Measurements from ENCODE around the gene TWSG1. TPM values are rescaled to one million over a fixed set of nuclear protein-coding genes. Genes with fewer than 3 reads are reported as not detected.

The TWSG1 gene
- total and polyA plus RNA-seq, 10 of the 15 experiments (the other 5 are each of a cell fraction or from before 2014, with no cell fraction given), result 11.1 to 45.1 (median 27.7) TPM

- no peak for TF ChIP-seq MEF2B (IDR thresholded peaks at IDR 0.05; ENCODE audit: partially characterized antibody, poor library complexity, severe bottlenecking)
Observed at GRCh38 chr18:9322744-9323143, 11.8 kb upstream of the TWSG1 start (continued).

- intact Hi-C loops (cut with micrococcal nuclease; ENCODE audit: unreplicated experiment), result no loop called here
- FAIRE-seq, result no peak
- peaks cover 5% of the 10 kb centered on the region for H3K9me3 ChIP-seq (replicated peaks; ENCODE audit: control insufficient read depth, insufficient read depth, low read length)
- no peak overlapping the region for H3K4me2 ChIP-seq (ENCODE audit: control insufficient read depth, insufficient read depth)
- in situ Hi-C loops (cut with MboI), result no loop called here
- no peak for DNase-seq (ENCODE audit: low read depth, low spot score)
- H3K4me3 ChIP-seq, result no peak overlapping the region
- H4K20me1 ChIP-seq (ENCODE audit: control insufficient read depth, insufficient read depth), result no peaks in the 10 kb centered on the region
- no TSS peak for BruUV-seq (replicated peaks)
- ChIA-PET SMC1A (ENCODE audit: uncharacterized antibody, unreplicated experiment) (no interaction called here), CTCF (no interaction called here), RAD21 (ENCODE audit: unreplicated experiment) (no interaction called here), POLR2A (no interaction called here)
- H3K27ac ChIP-seq (ENCODE audit: control insufficient read depth, insufficient read depth), result no peak overlapping the region
- H3K79me2 ChIP-seq (ENCODE audit: control insufficient read depth, insufficient read depth, low read length), result no peaks in the 10 kb centered on the region
- no peak for ATAC-seq
- H3K9ac ChIP-seq (ENCODE audit: control insufficient read depth, insufficient read depth, low read length), result no peak overlapping the region
- H3K4me1 ChIP-seq (ENCODE audit: control insufficient read depth, insufficient read depth, low read length), result no peaks in the 10 kb centered on the region
- no peaks in the 10 kb centered on the region for H3K36me3 ChIP-seq (ENCODE audit: control insufficient read depth in 2 of 2, insufficient read depth in 2 of 2, low read length in 1 of 2)
- WGBS (ENCODE audit: insufficient coverage, insufficient replicate concordance, low lambda C conversion rate, missing lambda C conversion rate), result 56% methylated on average over 3 of the region's 3 CpGs
- H2AFZ ChIP-seq (ENCODE audit: control insufficient read depth, low read depth, low read length), result no peak overlapping the region
- H3K27me3 ChIP-seq (replicated peaks in 1 of 2; ENCODE audit: control insufficient read depth in 2 of 2, insufficient read depth in 2 of 2, low read length in 1 of 2), result no peaks in the 10 kb centered on the region
- TF ChIP-seq EP300 (IDR thresholded peaks at IDR 0.05; ENCODE audit: borderline replicate concordance in 1 of 2, control insufficient read depth in 1 of 2, low read depth in 2 of 2, low read length in 2 of 2) (no peak), JUND (IDR thresholded peaks at IDR 0.05; ENCODE audit: low read depth, low read length) (no peak), SUPT20H (IDR thresholded peaks at IDR 0.05; ENCODE audit: borderline replicate concordance, control insufficient read depth, low read depth, low read length) (no peak), ZBTB4 (CRISPR knock-in tag; IDR thresholded peaks at IDR 0.05) (no peak), CBX3 (IDR thresholded peaks at IDR 0.05; ENCODE audit: borderline replicate concordance, low read depth) (no peak), MEF2B (IDR thresholded peaks at IDR 0.05; ENCODE audit: partially characterized antibody, poor library complexity, severe bottlenecking) (no peak), CBFB (IDR thresholded peaks at IDR 0.05; ENCODE audit: low read depth) (no peak), CEBPB (IDR thresholded peaks at IDR 0.05; ENCODE audit: borderline replicate concordance in 1 of 2, low read depth in 2 of 2, low read length in 2 of 2) (no peak), KAT2A (conservative IDR thresholded peaks at IDR 0.05; ENCODE audit: control insufficient read depth, low read depth, low read length) (no peak), HCFC1 (IDR thresholded peaks at IDR 0.05; ENCODE audit: low read length) (no peak), FOXM1 (IDR thresholded peaks at IDR 0.05; ENCODE audit: low read depth, low read length) (no peak)
- TF ChIP-seq, protein P1, sequence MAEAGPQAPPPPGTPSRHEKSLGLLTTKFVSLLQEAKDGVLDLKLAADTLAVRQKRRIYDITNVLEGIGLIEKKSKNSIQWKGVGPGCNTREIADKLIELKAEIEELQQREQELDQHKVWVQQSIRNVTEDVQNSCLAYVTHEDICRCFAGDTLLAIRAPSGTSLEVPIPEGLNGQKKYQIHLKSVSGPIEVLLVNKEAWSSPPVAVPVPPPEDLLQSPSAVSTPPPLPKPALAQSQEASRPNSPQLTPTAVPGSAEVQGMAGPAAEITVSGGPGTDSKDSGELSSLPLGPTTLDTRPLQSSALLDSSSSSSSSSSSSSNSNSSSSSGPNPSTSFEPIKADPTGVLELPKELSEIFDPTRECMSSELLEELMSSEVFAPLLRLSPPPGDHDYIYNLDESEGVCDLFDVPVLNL (IDR thresholded peaks at IDR 0.05; ENCODE audit: low read depth, low read length), result no peak
- TF ChIP-seq, protein P2, sequence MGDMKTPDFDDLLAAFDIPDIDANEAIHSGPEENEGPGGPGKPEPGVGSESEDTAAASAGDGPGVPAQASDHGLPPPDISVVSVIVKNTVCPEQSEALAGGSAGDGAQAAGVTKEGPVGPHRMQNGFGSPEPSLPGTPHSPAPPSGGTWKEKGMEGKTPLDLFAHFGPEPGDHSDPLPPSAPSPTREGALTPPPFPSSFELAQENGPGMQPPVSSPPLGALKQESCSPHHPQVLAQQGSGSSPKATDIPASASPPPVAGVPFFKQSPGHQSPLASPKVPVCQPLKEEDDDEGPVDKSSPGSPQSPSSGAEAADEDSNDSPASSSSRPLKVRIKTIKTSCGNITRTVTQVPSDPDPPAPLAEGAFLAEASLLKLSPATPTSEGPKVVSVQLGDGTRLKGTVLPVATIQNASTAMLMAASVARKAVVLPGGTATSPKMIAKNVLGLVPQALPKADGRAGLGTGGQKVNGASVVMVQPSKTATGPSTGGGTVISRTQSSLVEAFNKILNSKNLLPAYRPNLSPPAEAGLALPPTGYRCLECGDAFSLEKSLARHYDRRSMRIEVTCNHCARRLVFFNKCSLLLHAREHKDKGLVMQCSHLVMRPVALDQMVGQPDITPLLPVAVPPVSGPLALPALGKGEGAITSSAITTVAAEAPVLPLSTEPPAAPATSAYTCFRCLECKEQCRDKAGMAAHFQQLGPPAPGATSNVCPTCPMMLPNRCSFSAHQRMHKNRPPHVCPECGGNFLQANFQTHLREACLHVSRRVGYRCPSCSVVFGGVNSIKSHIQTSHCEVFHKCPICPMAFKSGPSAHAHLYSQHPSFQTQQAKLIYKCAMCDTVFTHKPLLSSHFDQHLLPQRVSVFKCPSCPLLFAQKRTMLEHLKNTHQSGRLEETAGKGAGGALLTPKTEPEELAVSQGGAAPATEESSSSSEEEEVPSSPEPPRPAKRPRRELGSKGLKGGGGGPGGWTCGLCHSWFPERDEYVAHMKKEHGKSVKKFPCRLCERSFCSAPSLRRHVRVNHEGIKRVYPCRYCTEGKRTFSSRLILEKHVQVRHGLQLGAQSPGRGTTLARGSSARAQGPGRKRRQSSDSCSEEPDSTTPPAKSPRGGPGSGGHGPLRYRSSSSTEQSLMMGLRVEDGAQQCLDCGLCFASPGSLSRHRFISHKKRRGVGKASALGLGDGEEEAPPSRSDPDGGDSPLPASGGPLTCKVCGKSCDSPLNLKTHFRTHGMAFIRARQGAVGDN (IDR thresholded peaks at IDR 0.05), result no peak
Observed at GRCh38 chr18:9323750-9324445, 10.7 kb upstream of the TWSG1 start.
